HepG2 (cell line): ENCODE results near the gene POLE4. TPM values are rescaled to one million over a fixed set of nuclear protein-coding genes. Genes with fewer than 3 reads are reported as not detected.

Experiments used
- AGO1 ChIP-seq: fragments of 200-400 bp; formaldehyde crosslinking; IDR thresholded peaks from 2 replicates; pipeline ENCODE4 v1.6.1; 2017; ENCODE audit warnings: mild to moderate bottlenecking, low read depth, low read length, moderate library complexity; ENCODE audit not compliant: poor library complexity, severe bottlenecking
- BORCS8-MEF2B ChIP-seq: sonication (generic); formaldehyde crosslinking; IDR thresholded peaks from 2 replicates; pipeline ENCODE4 v1.8.0; 2022; ENCODE audit warnings: mild to moderate bottlenecking, missing genetic modification reagents
- CERS6 ChIP-seq: sonication (generic); formaldehyde crosslinking; IDR thresholded peaks from 2 replicates; pipeline ENCODE4 v1.5.0; 2020; ENCODE audit warnings: missing genetic modification reagents
- DRAP1 ChIP-seq: IDR thresholded peaks from 2 replicates; pipeline ENCODE4 v1.6.1; 2016; ENCODE audit warnings: missing genetic modification reagents, missing compliant biosample characterization
- KLF15 ChIP-seq: sonication (generic); formaldehyde crosslinking; IDR thresholded peaks from 2 replicates; pipeline ENCODE4 v1.8.1; 2023; ENCODE audit warnings: borderline replicate concordance, mild to moderate bottlenecking, inconsistent platforms, missing genetic modification reagents, mixed read lengths
- NFE2L2 ChIP-seq: fragments of 150-350 bp; IDR thresholded peaks from 2 replicates; pipeline ENCODE4 v1.6.1; 2014; ENCODE audit warnings: low read length
- PHB2 ChIP-seq: fragments of 450-650 bp; IDR thresholded peaks from 2 replicates; pipeline ENCODE4 v1.6.1; 2018; ENCODE audit not compliant: partially characterized antibody
- POLR2A ChIP-seq, 2 experiments: IDR thresholded peaks; 2 replicates each; pipeline ENCODE4 v1.6.1; 2011; ENCODE audit warnings: low read depth in 2 of 2, low read length in 2 of 2, mild to moderate bottlenecking in 1 of 2, moderate library complexity in 1 of 2; ENCODE audit not compliant: insufficient read depth in 1 of 2
- ZBTB4 ChIP-seq: sonication (generic); formaldehyde crosslinking; IDR thresholded peaks from 2 replicates; pipeline ENCODE4 v1.4.0; 2020; ENCODE audit warnings: missing genetic modification reagents, mild to moderate bottlenecking, borderline replicate concordance
- ZNF232 ChIP-seq: sonication (generic); formaldehyde crosslinking; IDR thresholded peaks from 2 replicates; pipeline ENCODE4 v1.4.0; 2020; ENCODE audit warnings: missing genetic modification reagents, borderline replicate concordance
- ZNF251 ChIP-seq: sonication (generic); formaldehyde crosslinking; IDR thresholded peaks from 2 replicates; pipeline ENCODE4 v1.9.0; 2021; ENCODE audit warnings: mild to moderate bottlenecking, missing genetic modification reagents
- ZNF407 ChIP-seq: sonication (generic); formaldehyde crosslinking; IDR thresholded peaks from one replicate; pipeline ENCODE4 v1.5.1; 2020; ENCODE audit warnings: mild to moderate bottlenecking, missing genetic modification reagents; ENCODE audit errors: not compliant biosample characterization
- ZNF446 ChIP-seq: sonication (generic); formaldehyde crosslinking; IDR thresholded peaks from 2 replicates; pipeline ENCODE4 v1.5.0; 2020; ENCODE audit warnings: mild to moderate bottlenecking, missing genetic modification reagents
- ZNF619 ChIP-seq: sonication (generic); formaldehyde crosslinking; IDR thresholded peaks from 2 replicates; pipeline ENCODE4 v1.4.0; 2020; ENCODE audit warnings: mild to moderate bottlenecking, missing genetic modification reagents
- ZNF703 ChIP-seq: sonication (generic); formaldehyde crosslinking; IDR thresholded peaks from 2 replicates; pipeline ENCODE4 v1.5.1; 2020; ENCODE audit warnings: missing genetic modification reagents, mild to moderate bottlenecking, moderate library complexity, borderline replicate concordance
- ZZZ3 ChIP-seq: sonication (generic); formaldehyde crosslinking; IDR thresholded peaks from 2 replicates; pipeline ENCODE4 v1.4.0; 2020; ENCODE audit warnings: missing genetic modification reagents, mild to moderate bottlenecking, borderline replicate concordance
- polyA plus RNA-seq, 8 experiments: library from polyadenylated mRNA; depleted of rRNA in 3 of 8; stranded (reverse) in 7 of 8; unstranded in 1 of 8; fragments of >200 nt; fragmentation: Illumina TruSeq in 4 of 8; extraction: Trizol in 4 of 8; gene quantifications; 2 replicates each; pipeline versions ENCODE4 v1.2.1 to v1.2.3, GENCODE V29; 2011 to 2016; ENCODE audit warnings: low read depth in 4 of 8, missing spikeins in 1 of 8, mixed read lengths in 1 of 8; ENCODE audit not compliant: insufficient read depth in 1 of 8
- total RNA-seq, 5 experiments: library from RNA; depleted of rRNA; stranded (reverse); fragments of >200 nt; fragmentation: Illumina TruSeq; extraction: Trizol; gene quantifications; 2 replicates each; pipeline ENCODE4 v1.2.3, GENCODE V29; 2016; ENCODE audit warnings: low read depth in 1 of 5

The POLE4 gene
- total and polyA plus RNA-seq, 2 of the 13 experiments (the other 11 are each of a cell fraction or from before 2014, with no cell fraction given) = 106 to 116 TPM

GRCh38 chr2:74958274-74959105 is at the start of gene POLE4 (continued):
- peak; percentile 87; the same call in 1 of the 2 replicates for TF ChIP-seq CERS6 (CRISPR knock-in tag)
- TF ChIP-seq ZNF619 (CRISPR knock-in tag) = peak; percentile 79; the same call in 1 of the 2 replicates
- TF ChIP-seq ZBTB4 (CRISPR knock-in tag) = peak; percentile 86
- TF ChIP-seq ZNF446 (CRISPR knock-in tag) = peak; percentile 100
- TF ChIP-seq AGO1 = peak; percentile 82
- peak; percentile 99 for TF ChIP-seq ZNF407 (CRISPR knock-in tag)
- peak; percentile 99 for TF ChIP-seq BORCS8-MEF2B (CRISPR knock-in tag)
- TF ChIP-seq KLF15 (CRISPR knock-in tag) = peak; percentile 89
- TF ChIP-seq ZNF232 = peak; percentile 88; the same call in 1 of the 2 replicates
- no peak for TF ChIP-seq NFE2L2
- peak; percentile 75 for TF ChIP-seq DRAP1 (CRISPR knock-in tag)
- peak; percentile 91 for TF ChIP-seq ZNF703
- TF ChIP-seq ZZZ3 (CRISPR knock-in tag) = 0 out of 2 replicates have a peak, but pooled peaks have one; percentile 1
- TF ChIP-seq ZNF251 (CRISPR knock-in tag) = no peak
- no peak for TF ChIP-seq PHB2
- TF ChIP-seq POLR2A (IDR thresholded peaks at IDR 0.05; ENCODE audit: insufficient read depth in 1 of 2, low read depth in 2 of 2, low read length in 2 of 2) = peak; percentile 96 to 97
